ENCODE measurements around the gene ARID3B. TPM values are rescaled to one million over a fixed set of nuclear protein-coding genes. Genes with fewer than 3 reads are reported as not detected.

The ARID3B gene
- total RNA-seq, 1 experiment from 2014 or later = 101 TPM

DNA sequence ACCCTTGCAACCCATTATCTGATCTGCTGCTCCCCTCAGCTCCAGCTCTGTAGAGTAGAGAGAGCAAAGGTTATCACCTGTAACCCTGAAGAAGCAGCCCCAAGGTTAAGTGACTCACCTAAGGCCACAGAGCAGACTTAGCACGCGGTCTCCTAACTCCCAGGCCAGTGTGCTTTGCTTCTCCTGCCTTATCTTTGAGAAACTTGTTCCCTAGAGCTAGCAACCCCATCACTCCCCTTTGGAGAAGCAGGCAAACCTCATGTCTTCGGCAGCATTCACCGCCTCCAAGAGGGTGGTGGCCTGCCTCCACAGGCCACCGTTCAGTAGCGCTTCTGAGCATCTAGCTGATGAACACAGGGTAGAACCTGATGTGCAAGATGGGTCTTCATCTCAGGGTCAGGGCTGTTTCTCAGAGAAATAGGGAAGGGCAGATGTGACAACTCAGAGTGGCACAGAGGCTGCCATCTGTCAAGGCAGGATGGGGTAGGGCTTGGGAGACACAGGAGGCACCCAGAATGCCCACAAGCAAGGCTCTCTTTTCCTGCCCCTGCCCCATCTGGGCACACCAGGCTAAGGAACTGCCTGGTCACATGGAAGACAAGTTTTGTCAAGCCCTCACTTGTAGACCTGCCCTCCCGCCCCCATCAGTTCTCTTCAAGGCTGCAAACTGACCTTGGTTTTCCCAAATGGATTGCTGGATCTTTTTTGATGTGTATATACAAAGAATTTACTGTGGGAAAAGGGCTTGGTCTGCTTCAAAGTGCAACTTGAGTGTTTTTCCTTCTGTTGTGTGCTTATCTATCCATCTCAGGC, 39.7 kb downstream of the ARID3B start:
- Mint-ChIP-seq H3K36me3 (ENCODE audit: insufficient read depth in 1 of 3, low read depth in 3 of 3) (peaks cover 34 to 83% (median 49%) of the 10 kb centered on the region in 3 experiments; a peak in 6 of 7 replicates), H3K27ac (peak overlapping the region in 2 of 3 experiments; percentile 6 to 71; a peak in 3 of 7 replicates)
- no peak overlapping the region for H3K27ac ChIP-seq (ENCODE audit: insufficient read length, low read depth, low read length)

More for the DNA sequence above, 39.7 kb downstream of the ARID3B start:
- H3K4me1 ChIP-seq (ENCODE audit: insufficient read depth, low read length) = no peaks in the 10 kb centered on the region
- no peak overlapping the region for H2AK5ac ChIP-seq (ENCODE audit: insufficient read length, low read length)
- no peak overlapping the region for H2BK12ac ChIP-seq (ENCODE audit: insufficient read length, low read depth, low read length)
- H4K20me1 ChIP-seq (ENCODE audit: control insufficient read depth, insufficient read depth, insufficient read length) = no peaks in the 10 kb centered on the region
- no peaks in the 10 kb centered on the region for H3K9me3 Mint-ChIP-seq
- peaks cover 0 to 3% of the 10 kb centered on the region in 2 experiments; a peak in 1 of 4 replicates for H3K4me1 Mint-ChIP-seq
- H4K5ac ChIP-seq (ENCODE audit: insufficient read length, low read depth, low read length) = no peak overlapping the region
- H3K4ac ChIP-seq (ENCODE audit: low read depth, low read length) = no peak overlapping the region
- H3T11ph ChIP-seq (ENCODE audit: low read length) = no peak overlapping the region
- H3K56ac ChIP-seq (ENCODE audit: insufficient read length, low read depth, low read length) = no peak overlapping the region
- H3K23me2 ChIP-seq (ENCODE audit: insufficient read length, low read depth, low read length, poor library complexity, severe bottlenecking) = no peaks in the 10 kb centered on the region
- peaks cover 3% of the 10 kb centered on the region for H3K79me1 ChIP-seq (ENCODE audit: insufficient read depth, low read depth, low read length, poor library complexity, severe bottlenecking)
- no peaks in the 10 kb centered on the region for H3K27me3 Mint-ChIP-seq (ENCODE audit: low read depth)
- no peak overlapping the region for H3K4me3 Mint-ChIP-seq
- no peak overlapping the region for H2BK5ac ChIP-seq (ENCODE audit: insufficient read length, low read length)
- no peak overlapping the region for H3K18ac ChIP-seq (ENCODE audit: insufficient read length, low read depth, low read length)
- H2BK15ac ChIP-seq (ENCODE audit: low read depth, low read length) = no peak overlapping the region
- H3K9me3 ChIP-seq (ENCODE audit: control insufficient read depth, low read depth, low read length) = no peaks in the 10 kb centered on the region
- H3K14ac ChIP-seq (ENCODE audit: insufficient read depth, low read length) = no peak overlapping the region
- no peak overlapping the region for H2AFZ ChIP-seq (ENCODE audit: low read length)
- H2BK20ac ChIP-seq (ENCODE audit: low read depth, low read length, poor library complexity, severe bottlenecking) = no peak overlapping the region
- no peak for DNase-seq
- TF ChIP-seq CTCF (conservative IDR thresholded peaks at IDR 0.05) = no peak
- no peak overlapping the region for H4K91ac ChIP-seq (ENCODE audit: insufficient read length, low read depth, low read length)
- no peak overlapping the region for H3K4me2 ChIP-seq (ENCODE audit: insufficient read depth, insufficient read length, low read length)
- H3K9ac ChIP-seq (ENCODE audit: extremely low read depth, insufficient read length, low read length) = no peak overlapping the region
- H3K23ac ChIP-seq (ENCODE audit: insufficient read length, low read depth, low read length) = no peak overlapping the region
- no peak overlapping the region for H2BK120ac ChIP-seq (ENCODE audit: low read depth, low read length, poor library complexity, severe bottlenecking)
- no peak overlapping the region for H4K8ac ChIP-seq (replicated peaks; ENCODE audit: insufficient read length, low read depth, low read length)
- peaks cover 2% of the 10 kb centered on the region; the same call in 1 of the 2 replicates for H3K79me2 ChIP-seq (ENCODE audit: insufficient read depth, low read length)
- no peaks in the 10 kb centered on the region for H3K27me3 ChIP-seq (ENCODE audit: insufficient read depth, low read length)
- no CpG with 5 or more reads among the region's 7 CpGs for WGBS (ENCODE audit: extremely low coverage, insufficient read length, low lambda C conversion rate)
